Endothelial cell of umbilical vein (primary cell): ENCODE data around the gene KRTAP1-3. TPM values are rescaled to one million over a fixed set of nuclear protein-coding genes. Genes with fewer than 3 reads are reported as not detected.

ENCODE experiments used
- BruUV-seq: library from RNA; stranded (reverse); fragments of 400-500 nt; replicated peaks from 2 replicates; lab custom pipeline; 2021; lab: Mats Ljungman, UMichigan
- CTCF ChIA-PET: fragments of 300-600, 350-600 bp; sonication (Branson Sonifier 250); formaldehyde crosslinking; loops from one replicate; lab custom pipeline; 2021; ENCODE audit warnings: antibody characterized with exemption, inconsistent platforms; lab: Charles Lee
- POLR2A ChIA-PET: fragments of 300-600, 350-600 bp; sonication (Branson Sonifier 250); formaldehyde crosslinking; loops from one replicate; lab custom pipeline; 2021; ENCODE audit warnings: antibody characterized with exemption, inconsistent platforms; lab: Charles Lee
- DNase-seq: peaks from one replicate; pipeline ENCODE4 v3.0.0-alpha.2; 2011; ENCODE audit warnings: low read depth, low spot score
- FAIRE-seq: peaks from 2 replicates; lab custom pipeline; 2011; peaks lifted over from hg19 to GRCh38; lab: Jason Lieb, UNC
- H2AFZ ChIP-seq: 2 replicates; pipeline ENCODE4 v1.6.0; 2012; ENCODE audit warnings: low read depth, low read length, control low read depth, inconsistent platforms
- H3K27ac ChIP-seq: 2 replicates; pipeline ENCODE4 v1.5.1; 2011; ENCODE audit warnings: low read depth, mild to moderate bottlenecking, control low read depth, low read length, moderate library complexity; ENCODE audit not compliant: insufficient read depth
- H3K27me3 ChIP-seq, 2 experiments: 2 replicates each; pipeline versions ENCODE4 v1.6.0 to v1.6.1; 2011; ENCODE audit warnings: low read length in 2 of 2, mixed read lengths in 1 of 2; ENCODE audit not compliant: control insufficient read depth in 2 of 2, insufficient read depth in 2 of 2
- H3K36me3 ChIP-seq, 2 experiments: 2 replicates in 1 of 2; 3 replicates in 1 of 2; pipeline ENCODE4 v1.5.1; 2011; ENCODE audit warnings: low read length in 2 of 2, mild to moderate bottlenecking in 1 of 2, moderate library complexity in 1 of 2; ENCODE audit not compliant: control insufficient read depth in 2 of 2, insufficient read depth in 2 of 2; ENCODE audit errors: extremely low read depth in 1 of 2
- H3K4me1 ChIP-seq: 3 replicates; pipeline ENCODE4 v1.5.1; 2011; ENCODE audit warnings: mild to moderate bottlenecking, low read length; ENCODE audit not compliant: control insufficient read depth, insufficient read depth; ENCODE audit errors: extremely low read depth
- H3K4me2 ChIP-seq: 2 replicates; pipeline ENCODE4 v1.6.1; 2011; ENCODE audit warnings: low read length, control low read depth, mixed read lengths; ENCODE audit not compliant: insufficient read depth
- H3K4me3 ChIP-seq, 3 experiments: fragments of 200-600 bp in 1 of 3; sonication (generic), shearing (Covaris generic) in 1 of 3; replicated peaks in 1 of 3; 2 replicates each; pipeline ENCODE4 v1.5.1; 2011 to 2016; ENCODE audit warnings: control low read depth in 3 of 3, low read length in 3 of 3, mild to moderate bottlenecking in 2 of 3, inconsistent platforms in 1 of 3, low read depth in 1 of 3, moderate library complexity in 1 of 3; ENCODE audit not compliant: insufficient read depth in 1 of 3
- H3K79me2 ChIP-seq: 2 replicates; pipeline ENCODE4 v1.6.0; 2012; ENCODE audit warnings: low read length, inconsistent platforms; ENCODE audit not compliant: control insufficient read depth, insufficient read depth
- H3K9ac ChIP-seq: replicated peaks from 2 replicates; pipeline ENCODE3; 2011; ENCODE audit warnings: low read length, control low read depth; ENCODE audit not compliant: insufficient read depth; ENCODE audit errors: extremely low read depth
- H3K9me1 ChIP-seq: replicated peaks from 3 replicates; pipeline ENCODE4 v1.6.0; 2011; ENCODE audit warnings: mild to moderate bottlenecking, low read length; ENCODE audit not compliant: control insufficient read depth, insufficient read depth; ENCODE audit errors: extremely low read depth
- H3K9me3 ChIP-seq: replicated peaks from 2 replicates; pipeline ENCODE4 v1.5.1; 2012; ENCODE audit warnings: low read length, inconsistent platforms; ENCODE audit not compliant: control insufficient read depth, insufficient read depth
- H4K20me1 ChIP-seq: replicated peaks from 2 replicates; pipeline ENCODE3; 2011; ENCODE audit warnings: mild to moderate bottlenecking, low read length; ENCODE audit not compliant: control insufficient read depth, insufficient read depth; ENCODE audit errors: extremely low read depth
- EZH2 ChIP-seq: IDR thresholded peaks from 2 replicates; pipeline ENCODE4 v1.6.1; 2012; ENCODE audit warnings: borderline replicate concordance, low read depth, mild to moderate bottlenecking, moderate library complexity, low read length, inconsistent platforms; ENCODE audit not compliant: severe bottlenecking
- FOS ChIP-seq: IDR thresholded peaks from 2 replicates; pipeline ENCODE4 v1.6.1; 2011; ENCODE audit warnings: mild to moderate bottlenecking, low read length, moderate library complexity, borderline replicate concordance; ENCODE audit not compliant: insufficient read depth
- GATA2 ChIP-seq: IDR thresholded peaks from 2 replicates; pipeline ENCODE4 v1.7.0; 2011; ENCODE audit warnings: low read depth, mild to moderate bottlenecking, moderate library complexity, mixed read lengths, low read length; ENCODE audit not compliant: insufficient read length, insufficient read depth
- JUN ChIP-seq: IDR thresholded peaks from 2 replicates; pipeline ENCODE4 v1.6.1; 2011; ENCODE audit warnings: borderline replicate concordance, low read depth; ENCODE audit not compliant: insufficient read length, insufficient read depth
- MAX ChIP-seq: IDR thresholded peaks from 2 replicates; pipeline ENCODE4 v1.6.1; 2011; ENCODE audit not compliant: insufficient read depth, insufficient read length
- MYC ChIP-seq: IDR thresholded peaks from one replicate; pipeline ENCODE4 v1.6.1; 2011; ENCODE audit warnings: mild to moderate bottlenecking, low read depth, low read length
- POLR2A ChIP-seq: IDR thresholded peaks from 2 replicates; pipeline ENCODE4 v1.6.1; 2012; ENCODE audit warnings: low read depth, mild to moderate bottlenecking, control low read depth, low read length
- POLR2AphosphoS5 ChIP-seq: IDR thresholded peaks from 2 replicates; pipeline ENCODE4 v1.6.1; 2012; ENCODE audit warnings: low read depth, mild to moderate bottlenecking, control low read depth, low read length, moderate library complexity; ENCODE audit not compliant: insufficient read depth
- dilution Hi-C: fragments of 300-500 bp; cut with MboI; formaldehyde crosslinking; loops from one replicate; pipeline ENCODE4 v1.15.0; 2019; ENCODE audit warnings: low sequenced_read_pairs; ENCODE audit not compliant: extremely low pct_ligation_motif_present
- intact Hi-C: fragments of 100-400 bp; cut with micrococcal nuclease; formaldehyde crosslinking; loops from one replicate; pipeline ENCODE4 v1.10.0; 2022
- polyA plus RNA-seq, 4 experiments: library from polyadenylated mRNA; depleted of rRNA in 3 of 4; stranded (reverse) in 3 of 4; unstranded in 1 of 4; fragments of >200 nt; gene quantifications; 2 replicates each; pipeline versions ENCODE4 v1.2.1 to v1.2.3, GENCODE V29; 2011 to 2012; ENCODE audit warnings: missing spikeins in 1 of 4
- total RNA-seq: library from RNA; stranded (reverse); gene quantifications from 2 replicates; pipeline ENCODE4 v1.2.3, GENCODE V29; 2021
- TF ChIP-seq, protein P1 (sequence below), 2 donors: IDR thresholded peaks; 1 replicate in 1 of 2; 2 replicates in 1 of 2; pipeline ENCODE4 v1.5.1; 2011; ENCODE audit warnings: low read length in 2 of 2, mild to moderate bottlenecking in 2 of 2, moderate library complexity in 2 of 2, control low read depth in 1 of 2, inconsistent platforms in 1 of 2, low read depth in 1 of 2; ENCODE audit not compliant: insufficient read depth in 1 of 2; ENCODE audit errors: extremely low read depth in 1 of 2

Gene KRTAP1-3
- total and polyA plus RNA-seq, 2 donors (not counting 3 experiments of a cell fraction or from before 2014, with no cell fraction given) = not detected

DNA sequence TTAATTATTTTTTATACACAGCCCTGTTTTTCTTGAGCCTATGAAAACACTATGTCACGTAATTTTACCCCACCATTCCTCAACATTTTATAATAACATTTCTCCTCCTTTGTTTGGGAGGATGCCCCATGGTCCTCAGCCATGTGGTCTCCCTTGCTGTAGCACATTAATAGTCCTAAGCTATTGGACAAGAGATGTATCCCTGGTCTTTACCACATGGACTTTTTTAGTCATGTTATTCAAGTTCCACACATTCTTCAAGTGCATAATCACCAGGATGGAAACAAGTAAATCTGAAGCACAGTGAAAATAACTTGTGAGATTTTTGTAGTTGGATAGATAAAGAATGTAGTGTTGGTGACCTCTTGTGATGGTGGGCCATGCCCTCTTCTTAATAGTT is 27.3 kb upstream of the KRTAP1-3 start:
- Histone ChIP-seq H3K9me1 (no peaks in the 10 kb centered on the region), H3K4me3 (no peak overlapping the region), H3K36me3 (no peaks in the 10 kb centered on the region), H2AFZ (no peak overlapping the region), H3K79me2 (no peaks in the 10 kb centered on the region), H3K4me1 (no peaks in the 10 kb centered on the region), H3K9ac (no peak overlapping the region), H4K20me1 (no peaks in the 10 kb centered on the region), H3K27me3 (peaks cover 6 to 12% of the 10 kb centered on the region in 2 experiments), H3K27ac (no peak overlapping the region), H3K9me3 (no peaks in the 10 kb centered on the region), H3K4me2 (no peak overlapping the region)
- dilution Hi-C loops (no loop called here), intact Hi-C loops (no loop called here)
- CTCF ChIA-PET = interaction anchor here (1.5 kb wide), 1 partner anchor 153 kb away, joined by 3 read pairs; no protein-coding TSS in a partner anchor
- FAIRE-seq (no peak), DNase-seq (no peak)
- no peak for TF ChIP-seq MAX
- no peak for TF ChIP-seq GATA2
- TF ChIP-seq, protein P1, sequence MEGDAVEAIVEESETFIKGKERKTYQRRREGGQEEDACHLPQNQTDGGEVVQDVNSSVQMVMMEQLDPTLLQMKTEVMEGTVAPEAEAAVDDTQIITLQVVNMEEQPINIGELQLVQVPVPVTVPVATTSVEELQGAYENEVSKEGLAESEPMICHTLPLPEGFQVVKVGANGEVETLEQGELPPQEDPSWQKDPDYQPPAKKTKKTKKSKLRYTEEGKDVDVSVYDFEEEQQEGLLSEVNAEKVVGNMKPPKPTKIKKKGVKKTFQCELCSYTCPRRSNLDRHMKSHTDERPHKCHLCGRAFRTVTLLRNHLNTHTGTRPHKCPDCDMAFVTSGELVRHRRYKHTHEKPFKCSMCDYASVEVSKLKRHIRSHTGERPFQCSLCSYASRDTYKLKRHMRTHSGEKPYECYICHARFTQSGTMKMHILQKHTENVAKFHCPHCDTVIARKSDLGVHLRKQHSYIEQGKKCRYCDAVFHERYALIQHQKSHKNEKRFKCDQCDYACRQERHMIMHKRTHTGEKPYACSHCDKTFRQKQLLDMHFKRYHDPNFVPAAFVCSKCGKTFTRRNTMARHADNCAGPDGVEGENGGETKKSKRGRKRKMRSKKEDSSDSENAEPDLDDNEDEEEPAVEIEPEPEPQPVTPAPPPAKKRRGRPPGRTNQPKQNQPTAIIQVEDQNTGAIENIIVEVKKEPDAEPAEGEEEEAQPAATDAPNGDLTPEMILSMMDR (IDR thresholded peaks at IDR 0.05; ENCODE audit: extremely low read depth in 1 of 2, insufficient read depth in 1 of 2, low read depth in 1 of 2, low read length in 2 of 2) = no peak
- no peak for TF ChIP-seq FOS
- BruUV-seq = no TSS peak
- POLR2A ChIA-PET = no interaction called here

DNA sequence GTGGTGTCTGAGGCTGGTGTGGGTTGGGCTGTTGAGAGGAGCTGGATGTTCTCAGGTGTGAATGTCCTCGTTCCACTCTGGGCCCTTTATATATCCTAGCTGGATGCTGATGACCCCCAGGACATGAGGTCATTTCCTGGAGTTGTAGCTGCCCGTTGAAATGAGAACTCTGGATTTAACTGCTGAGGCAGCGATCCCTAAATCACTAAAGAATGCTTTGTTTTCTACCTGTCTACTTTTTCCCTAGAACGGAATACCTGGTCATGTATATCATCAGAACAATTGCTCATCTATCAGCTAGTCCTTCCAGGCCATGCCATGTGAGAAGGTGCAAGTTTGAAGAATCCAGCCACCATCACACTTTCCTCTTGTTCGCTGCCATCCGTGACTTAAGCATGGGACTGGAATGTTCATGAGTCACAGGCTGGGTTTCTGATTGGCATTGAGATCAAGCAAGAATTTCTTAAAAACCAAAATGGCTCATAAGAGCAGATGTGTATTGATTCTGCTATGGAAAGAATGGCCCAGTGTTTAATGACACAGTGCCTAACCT is 25.5 kb upstream of the KRTAP1-3 start, which contains the start of gene KRTAP2-3:
Gene KRTAP2-3, minus strand, starts transcription at position 63 of the 553 bp plus-strand sequence. CDS start 64 bp downstream, outside the sequence.
- Histone ChIP-seq H3K27ac (no peak within 1 kb of the TSS), H3K4me1 (no peaks in the 10 kb centered on the region), H3K79me2 (no peaks in the 10 kb centered on the region), H3K9me3 (no peaks in the 10 kb centered on the region), H3K27me3 (peaks cover 6 to 12% of the 10 kb centered on the region in 2 experiments), H3K9me1 (no peaks in the 10 kb centered on the region), H3K4me2 (no peak within 1 kb of the TSS), H2AFZ (no peak within 1 kb of the TSS), H4K20me1 (no peaks in the 10 kb centered on the region), H3K4me3 (no peak within 1 kb of the TSS), H3K9ac (no peak within 1 kb of the TSS), H3K36me3 (no peaks in the 10 kb centered on the region)
- ChIA-PET POLR2A (no interaction called here), CTCF (interaction anchor here (1.1 kb wide), 1 partner anchor 48 kb away, joined by 3 read pairs; no protein-coding TSS in a partner anchor)
- TF ChIP-seq MAX (no peak), POLR2AphosphoS5 (no peak), POLR2A (no peak), GATA2 (no peak), JUN (no peak), MYC (no peak), FOS (no peak), EZH2 (no peak)
- TF ChIP-seq, protein P1 (IDR thresholded peaks at IDR 0.05; ENCODE audit: extremely low read depth in 1 of 2, insufficient read depth in 1 of 2, low read depth in 1 of 2, low read length in 2 of 2) = no peak
- dilution Hi-C loops = no loop called here
- FAIRE-seq = no peak
- intact Hi-C loops = no loop called here
- no peak for DNase-seq
- BruUV-seq = no TSS peak
